ENCODE data around the gene ATF7.
"Not testable (repeated sequence)": the region's sequence is repeated elsewhere in the genome, so short reads cannot be mapped to it uniquely, and the experiment has no call there.

ATF7 gene

GRCh38 chr12:53481458-53481857 is 144.7 kb downstream of the ATF7 start:
- DNase-seq (ENCODE audit: low read depth), result not testable (repeated sequence)

- DNase-seq (ENCODE audit: low read depth), result no peak
These were observed 145.4 kb downstream of the ATF7 start for GRCh38 chr12:53480491-53481442.

GRCh38 chr12:53479331-53479730 is 146.9 kb downstream of the ATF7 start:
- no peak for DNase-seq (ENCODE audit: low read depth)

- no peak for DNase-seq (ENCODE audit: low read depth)
These were observed 147.3 kb downstream of the ATF7 start for GRCh38 chr12:53478865-53479264.

- no peak for DNase-seq (ENCODE audit: low read depth)
These were observed 149.4 kb downstream of the ATF7 start for GRCh38 chr12:53476769-53477209.

GRCh38 chr12:53474819-53475218 is 151.4 kb downstream of the ATF7 start:
- no peak for DNase-seq (ENCODE audit: low read depth)

GRCh38 chr12:53474077-53474476 is 152.1 kb downstream of the ATF7 start:
- no peak for DNase-seq (ENCODE audit: low read depth)

GRCh38 chr12:53472056-53472582 is 154.1 kb downstream of the ATF7 start:
- no peak for DNase-seq (ENCODE audit: low read depth)

GRCh38 chr12:53468282-53468681 is 157.9 kb downstream of the ATF7 start:
- no peak for DNase-seq (ENCODE audit: low read depth)

GRCh38 chr12:53467880-53468279 is 158.3 kb downstream of the ATF7 start:
- DNase-seq (ENCODE audit: low read depth), result no peak

- DNase-seq (ENCODE audit: low read depth), result no peak
These were observed 159.1 kb downstream of the ATF7 start for GRCh38 chr12:53467082-53467481.

- DNase-seq (ENCODE audit: low read depth), result no peak
These were observed 159.5 kb downstream of the ATF7 start for GRCh38 chr12:53466640-53467039.

GRCh38 chr12:53465679-53466078 is 160.5 kb downstream of the ATF7 start:
- DNase-seq (ENCODE audit: low read depth), result no peak

- DNase-seq (ENCODE audit: low read depth), result no peak
These were observed 161.3 kb downstream of the ATF7 start for GRCh38 chr12:53464685-53465418.

- no peak for DNase-seq (ENCODE audit: low read depth)
These were observed 162.2 kb downstream of the ATF7 start for GRCh38 chr12:53463802-53464560.

GRCh38 chr12:53462935-53463334 is 163.2 kb downstream of the ATF7 start:
- no peak for DNase-seq (ENCODE audit: low read depth)

GRCh38 chr12:53461591-53461990 is 164.6 kb downstream of the ATF7 start:
- DNase-seq (ENCODE audit: low read depth), result no peak

GRCh38 chr12:53461059-53461458 is 165.1 kb downstream of the ATF7 start:
- DNase-seq (ENCODE audit: low read depth), result no peak

- DNase-seq (ENCODE audit: low read depth), result no peak
These were observed 167.1 kb downstream of the ATF7 start for GRCh38 chr12:53459097-53459496.

Measured in activated T-helper 1 cell treated with Interleukin-2 at 50 U/mL for 16 hours (primary cell).